ENCODE measurements around the gene ARNT2.
"Not testable (repeated sequence)": the region's sequence is repeated elsewhere in the genome, so short reads cannot be mapped to it uniquely, and the experiment has no call there.

The ARNT2 gene

GRCh38 chr15:80404057-80404760 lies at the start of gene ARNT2:
Gene ARNT2, plus strand, starts transcription at chr15:80404382. Its CDS starts 134 bp downstream, at chr15:80404516.
- DNase-seq (ENCODE audit: low read depth in 1 of 2, low spot score in 1 of 2): no peak

- no peak for DNase-seq (ENCODE audit: low read depth in 1 of 2, low spot score in 1 of 2)
These were observed 37.1 kb upstream of the ARNT2 start for GRCh38 chr15:80367094-80367493.

- DNase-seq (ENCODE audit: low read depth in 1 of 2, low spot score in 1 of 2): no peak
These were observed 36.5 kb upstream of the ARNT2 start for GRCh38 chr15:80367661-80368060.

- no peak for DNase-seq (ENCODE audit: low read depth in 1 of 2, low spot score in 1 of 2)
These were observed 32.3 kb upstream of the ARNT2 start for GRCh38 chr15:80371924-80372323.

- DNase-seq (ENCODE audit: low read depth in 1 of 2, low spot score in 1 of 2): no peak
These were observed 29.7 kb upstream of the ARNT2 start for GRCh38 chr15:80374441-80374840.

GRCh38 chr15:80375968-80376891 lies 28.0 kb upstream of the ARNT2 start:
- DNase-seq (ENCODE audit: low read depth in 1 of 2, low spot score in 1 of 2): no peak

GRCh38 chr15:80379693-80380092 lies 24.5 kb upstream of the ARNT2 start:
- no peak for DNase-seq (ENCODE audit: low read depth in 1 of 2, low spot score in 1 of 2)

- no peak for DNase-seq (ENCODE audit: low read depth in 1 of 2, low spot score in 1 of 2)
These were observed 24.0 kb upstream of the ARNT2 start for GRCh38 chr15:80380154-80380553.

- DNase-seq (ENCODE audit: low read depth in 1 of 2, low spot score in 1 of 2): no peak
These were observed 21.9 kb upstream of the ARNT2 start for GRCh38 chr15:80382285-80382684.

- DNase-seq (ENCODE audit: low read depth in 1 of 2, low spot score in 1 of 2): no peak
These were observed 19.8 kb upstream of the ARNT2 start for GRCh38 chr15:80384432-80384831.

- no peak for DNase-seq (ENCODE audit: low read depth in 1 of 2, low spot score in 1 of 2)
These were observed 18.0 kb upstream of the ARNT2 start for GRCh38 chr15:80386151-80386550.

- DNase-seq (ENCODE audit: low read depth in 1 of 2, low spot score in 1 of 2): no peak
These were observed 15.9 kb upstream of the ARNT2 start for GRCh38 chr15:80388326-80388725.

GRCh38 chr15:80389370-80389769 lies 14.8 kb upstream of the ARNT2 start:
- no peak for DNase-seq (ENCODE audit: low read depth in 1 of 2, low spot score in 1 of 2)

GRCh38 chr15:80390942-80391341 lies 13.2 kb upstream of the ARNT2 start:
- DNase-seq (ENCODE audit: low read depth in 1 of 2, low spot score in 1 of 2): not testable (repeated sequence)

- no peak for DNase-seq (ENCODE audit: low read depth in 1 of 2, low spot score in 1 of 2)
These were observed 8.6 kb upstream of the ARNT2 start for GRCh38 chr15:80395616-80396015.

GRCh38 chr15:80396096-80396495 lies 8.1 kb upstream of the ARNT2 start:
- DNase-seq (ENCODE audit: low read depth in 1 of 2, low spot score in 1 of 2): no peak

GRCh38 chr15:80399508-80399907 lies 4.7 kb upstream of the ARNT2 start:
- no peak for DNase-seq (ENCODE audit: low read depth in 1 of 2, low spot score in 1 of 2)

GRCh38 chr15:80401456-80401855 lies 2.7 kb upstream of the ARNT2 start:
- no peak for DNase-seq (ENCODE audit: low read depth in 1 of 2, low spot score in 1 of 2)

- DNase-seq (ENCODE audit: low read depth in 1 of 2, low spot score in 1 of 2): no peak
These were observed 1.8 kb upstream of the ARNT2 start for GRCh38 chr15:80402339-80402738.

- no peak for DNase-seq (ENCODE audit: low read depth in 1 of 2, low spot score in 1 of 2)
These were observed 498 bp upstream of the ARNT2 start for GRCh38 chr15:80403712-80404056.

- no peak for DNase-seq (ENCODE audit: low read depth in 1 of 2, low spot score in 1 of 2)
These were observed 775 bp downstream of the ARNT2 start for GRCh38 chr15:80404761-80405553.

GRCh38 chr15:80405554-80405850 lies 1.3 kb downstream of the ARNT2 start:
- no peak for DNase-seq (ENCODE audit: low read depth in 1 of 2, low spot score in 1 of 2)
